Putamen (tissue), 1 donor: ENCODE results near the gene CADM1.

ENCODE experiments used
- DNase-seq: peaks from one replicate; pipeline ENCODE4 v3.0.0-alpha.2; 2016; ENCODE audit warnings: low spot score

The CADM1 gene

DNA sequence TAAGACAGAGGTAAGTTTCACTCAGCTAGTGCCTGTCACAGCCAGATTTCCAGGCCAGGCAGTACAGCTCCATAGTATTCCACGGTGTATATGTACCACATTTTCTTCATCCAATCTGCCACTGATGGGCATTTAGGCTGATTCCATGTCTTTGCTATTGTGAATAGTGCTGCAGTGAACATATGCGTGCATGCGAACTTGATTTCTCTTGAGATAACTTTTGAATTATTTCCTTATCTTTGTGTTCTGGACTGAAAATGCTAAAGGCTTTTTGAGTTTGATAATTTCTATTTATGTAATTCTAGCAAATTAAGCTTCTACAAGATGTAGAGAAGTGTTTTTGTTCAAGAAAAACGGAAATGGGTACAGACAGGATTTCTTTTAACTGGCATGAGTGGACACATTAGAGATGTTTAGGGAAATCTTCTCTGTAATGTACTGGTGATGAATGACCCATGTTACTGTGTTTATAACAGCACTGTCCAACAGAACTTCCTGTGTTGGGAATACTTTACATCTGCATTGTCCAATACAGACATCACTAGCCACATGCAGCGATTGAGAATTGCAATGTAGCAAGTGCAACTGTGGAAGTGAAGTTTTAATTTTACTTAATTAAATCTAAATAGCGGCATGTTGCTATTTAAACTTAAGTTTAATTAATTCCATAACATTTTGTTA, 151.3 kb downstream of the CADM1 start:
- no peak for DNase-seq

- no peak for DNase-seq
Observed at GRCh38 chr11:115349335-115350017, 154.7 kb downstream of the CADM1 start.

- no peak for DNase-seq
Observed at GRCh38 chr11:115348416-115348815, 155.8 kb downstream of the CADM1 start.

- DNase-seq = no peak
Observed at GRCh38 chr11:115347106-115347505, 157.1 kb downstream of the CADM1 start.

DNA sequence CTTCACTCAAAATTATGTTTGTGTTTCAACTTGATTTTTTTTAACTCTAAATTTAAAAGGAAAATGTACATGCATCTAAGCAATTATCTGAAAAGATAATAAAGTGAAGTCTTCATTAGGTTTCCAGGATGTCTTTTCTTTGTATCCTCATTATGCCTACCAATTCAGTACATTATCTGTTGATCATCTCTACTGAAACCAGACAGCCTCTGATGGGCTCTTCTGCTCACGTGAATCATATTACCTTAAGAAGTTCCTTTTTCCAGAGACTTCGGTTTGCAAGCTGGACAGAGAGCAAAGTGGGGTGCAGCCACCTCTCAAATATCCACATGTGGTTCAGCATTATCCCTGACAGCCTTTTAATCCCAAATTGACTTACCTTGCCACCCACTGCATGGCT, 158.4 kb downstream of the CADM1 start:
- DNase-seq = no peak

- no peak for DNase-seq
Observed at GRCh38 chr11:115345361-115345760, 158.9 kb downstream of the CADM1 start.

- no peak for DNase-seq
Observed at GRCh38 chr11:115344846-115345245, 159.4 kb downstream of the CADM1 start.

- no peak for DNase-seq
Observed at GRCh38 chr11:115342142-115342541, 162.1 kb downstream of the CADM1 start.

- DNase-seq = no peak
Observed at GRCh38 chr11:115340874-115341273, 163.3 kb downstream of the CADM1 start.

DNA sequence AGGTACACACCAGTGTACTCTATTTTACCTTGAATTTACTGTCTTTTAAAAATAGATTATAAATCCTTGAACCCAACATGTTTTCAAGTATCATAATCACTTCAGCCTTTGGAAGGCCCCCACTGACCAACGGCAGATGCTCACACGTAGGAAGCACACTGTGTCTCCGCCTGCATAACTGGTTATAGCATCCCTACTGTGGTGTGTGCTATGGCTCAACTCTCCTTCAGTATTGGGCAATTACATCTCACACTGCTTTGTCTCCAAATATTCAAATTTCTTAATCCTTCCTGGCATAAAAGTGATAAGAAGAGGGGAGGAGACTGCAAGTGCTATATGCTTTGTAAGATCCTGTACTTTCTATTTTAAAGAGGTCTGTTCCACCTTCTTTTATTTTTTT, 165.7 kb downstream of the CADM1 start:
- no peak for DNase-seq

DNA sequence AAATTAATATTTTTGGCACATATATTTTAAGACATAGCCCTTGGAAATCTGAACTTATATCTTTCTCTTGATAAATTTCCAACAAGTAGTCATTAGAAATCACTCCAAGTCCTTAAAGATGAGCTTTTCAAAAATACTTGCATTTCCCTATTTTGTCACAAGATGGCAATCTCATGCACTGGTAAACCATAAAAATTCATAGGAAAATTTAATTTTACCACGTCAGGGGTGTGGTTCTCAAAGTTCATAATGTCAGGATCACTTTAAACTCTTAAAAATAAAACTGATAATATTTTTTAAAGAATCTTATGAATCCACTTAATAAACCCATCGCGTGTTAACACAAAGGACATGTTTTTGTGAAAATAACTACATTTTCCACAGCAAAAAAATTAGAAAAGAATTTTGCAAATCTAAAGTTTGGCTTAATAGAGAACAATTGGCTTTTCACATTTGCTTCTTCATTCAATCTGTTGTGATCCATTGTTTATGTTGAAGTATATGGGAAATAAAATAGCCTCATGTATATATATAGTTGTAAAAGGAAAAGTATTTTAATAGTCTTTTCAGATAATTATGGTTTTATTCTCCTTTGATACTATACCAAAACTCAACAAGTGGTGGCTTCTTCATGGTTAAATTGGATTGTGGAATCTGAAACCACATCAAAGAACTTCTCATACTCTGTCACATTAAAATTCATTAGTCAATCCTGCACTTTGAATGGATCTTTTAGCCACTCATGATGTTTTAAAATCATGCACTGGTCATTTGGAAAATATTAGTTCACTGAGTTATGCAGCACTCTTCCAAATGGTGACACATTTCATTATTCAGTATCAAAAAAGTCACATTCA, 169.1 kb downstream of the CADM1 start:
- peak; percentile 42 for DNase-seq

GRCh38 chr11:115333949-115334348, 170.3 kb downstream of the CADM1 start:
- no peak for DNase-seq

DNA sequence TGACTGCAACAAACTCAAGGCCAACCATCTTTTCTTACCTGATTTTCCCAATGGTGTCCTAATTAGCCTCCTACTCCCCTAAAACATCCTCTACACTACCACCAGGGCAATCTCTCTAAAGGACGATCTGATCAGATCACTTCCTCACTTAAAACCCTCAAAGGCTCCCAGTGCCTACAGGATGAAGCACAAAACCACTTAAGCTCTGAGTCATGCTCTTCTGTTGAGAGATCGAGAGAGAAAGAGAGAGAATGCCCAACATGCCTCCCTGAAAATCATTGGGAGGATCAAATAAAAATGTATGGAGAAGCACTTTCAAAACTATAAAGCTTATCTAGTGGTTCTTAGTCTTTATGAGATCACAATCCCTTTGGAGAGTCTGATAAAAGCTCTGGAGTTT, 171.1 kb downstream of the CADM1 start:
- DNase-seq = no peak

DNA sequence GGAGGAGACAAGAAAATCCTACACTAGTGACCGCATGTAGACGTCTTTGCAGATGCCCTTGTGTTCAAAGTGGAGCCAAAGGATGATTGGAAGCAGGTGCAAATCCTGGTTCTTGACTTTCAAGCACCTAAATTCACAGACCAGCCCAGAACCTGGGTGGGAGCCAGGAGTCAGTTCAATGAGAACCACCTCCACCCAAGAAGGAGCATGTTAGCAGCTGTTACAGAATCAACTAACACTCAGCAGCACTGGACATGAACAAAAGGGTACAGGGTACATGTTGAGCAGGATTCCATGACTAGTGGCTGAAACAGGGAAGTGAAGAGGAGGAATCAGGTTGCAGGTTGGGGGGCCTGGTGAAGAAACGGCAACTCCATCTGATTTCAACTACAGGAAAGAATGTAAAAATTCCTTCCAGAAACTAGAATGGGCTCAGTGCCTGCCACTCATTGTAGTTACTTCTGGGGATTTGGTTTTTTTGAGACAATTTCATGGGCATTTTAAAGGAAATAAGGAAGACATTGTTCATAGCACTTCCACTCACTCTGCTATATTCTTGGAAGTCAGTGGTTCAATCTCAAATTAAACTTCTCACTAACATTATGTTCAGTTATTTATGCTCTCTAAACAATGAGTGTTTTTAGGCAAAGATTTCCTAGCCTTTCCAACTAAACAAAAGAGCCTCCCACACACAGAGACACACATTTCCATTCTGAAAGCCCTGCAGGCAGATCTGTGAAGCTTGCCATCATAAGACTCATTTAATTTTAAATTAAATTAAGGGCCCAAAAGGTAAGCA, 173.3 kb downstream of the CADM1 start:
- DNase-seq = no peak

GRCh38 chr11:115326526-115326925, 177.7 kb downstream of the CADM1 start:
- DNase-seq = no peak

- DNase-seq = no peak
Observed at GRCh38 chr11:115325523-115325922, 178.7 kb downstream of the CADM1 start.

GRCh38 chr11:115324581-115325432, 179.4 kb downstream of the CADM1 start:
- DNase-seq = peak; percentile 50

DNA sequence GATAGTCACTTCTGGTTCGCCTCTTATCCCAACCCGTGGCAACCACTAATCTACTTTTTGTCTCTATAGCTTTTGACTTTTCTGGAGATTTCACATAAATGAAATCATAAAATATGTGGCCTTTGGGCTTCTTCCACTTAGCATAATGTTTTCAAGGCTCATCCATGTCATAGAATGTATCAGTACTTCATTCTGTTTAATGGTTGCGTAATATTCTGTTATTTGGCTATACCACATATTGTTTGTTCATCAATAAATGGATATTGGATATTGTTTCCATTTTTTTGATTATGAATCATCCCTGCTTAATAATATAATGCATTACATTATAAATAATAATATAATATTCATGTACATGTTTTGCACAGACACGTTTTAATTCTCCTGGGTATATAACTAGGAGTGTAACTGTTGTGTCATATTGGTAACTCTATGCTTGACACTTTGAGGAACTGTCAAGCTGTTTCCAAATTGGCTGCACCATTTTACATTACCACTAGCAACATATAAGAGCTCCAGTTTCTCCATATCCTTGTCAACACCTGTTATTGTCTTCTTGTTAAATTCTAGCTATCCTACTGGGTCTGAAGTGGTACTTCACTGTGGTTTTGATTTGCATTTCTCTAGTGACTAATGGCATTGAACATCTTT, 181.5 kb downstream of the CADM1 start:
- DNase-seq = no peak

GRCh38 chr11:115321605-115322289, 182.5 kb downstream of the CADM1 start:
- DNase-seq = no peak
